Activated naive CD8-positive, alpha-beta T cell treated with anti-CD3 and anti-CD28 coated beads for 36 hours (primary cell): ENCODE measurements around the gene MYF6. TPM values are rescaled to one million over a fixed set of nuclear protein-coding genes. Genes with fewer than 3 reads are reported as not detected.

Experiments used
- DNase-seq: peaks from one replicate; pipeline ENCODE4 v3.0.0; 2021
- H3K27ac Mint-ChIP-seq: one replicate; pipeline ENCODE4 v1.8.0; 2022; ENCODE audit warnings: mild to moderate bottlenecking, moderate library complexity, mixed read lengths
- H3K27me3 Mint-ChIP-seq: one replicate; pipeline ENCODE4 v1.8.0; 2022; ENCODE audit warnings: mild to moderate bottlenecking, mixed read lengths
- H3K36me3 Mint-ChIP-seq: one replicate; pipeline ENCODE4 v1.8.0; 2021; ENCODE audit warnings: mild to moderate bottlenecking, mixed read lengths
- H3K4me1 Mint-ChIP-seq: one replicate; pipeline ENCODE4 v1.8.0; 2021; ENCODE audit warnings: mixed read lengths
- H3K4me3 Mint-ChIP-seq: one replicate; pipeline ENCODE4 v1.8.0; 2022; ENCODE audit warnings: mild to moderate bottlenecking, moderate library complexity, mixed read lengths
- H3K9me3 Mint-ChIP-seq: one replicate; pipeline ENCODE4 v1.8.0; 2022; ENCODE audit warnings: mixed read lengths
- total RNA-seq, 2 experiments: library from RNA; stranded (reverse); gene quantifications; one replicate each; pipeline ENCODE4 v1.2.3, GENCODE V29; 2021

The MYF6 gene
- total RNA-seq, 2 experiments from 2014 or later, result not detected

DNA sequence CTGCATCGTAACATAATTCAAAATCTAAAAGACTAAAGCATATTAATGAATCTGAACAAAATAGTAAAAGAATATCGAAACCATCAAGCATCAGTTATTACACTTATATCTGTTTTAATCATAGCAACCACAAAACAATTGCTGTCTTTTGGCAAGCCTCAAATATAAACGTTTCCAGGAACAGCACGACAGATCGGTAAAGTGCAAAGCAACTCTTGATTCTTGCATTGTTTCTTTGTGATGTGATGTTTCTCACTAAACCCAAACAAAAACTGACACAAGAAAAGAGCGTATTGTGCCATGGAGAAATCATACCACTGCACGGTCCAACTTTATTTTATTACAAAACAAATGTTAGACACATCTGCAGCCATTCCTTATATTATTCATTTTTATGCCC is 9.2 kb upstream of the MYF6 start:
- Mint-ChIP-seq H3K4me3 (no peak overlapping the region), H3K36me3 (no peaks in the 10 kb centered on the region), H3K27me3 (no peaks in the 10 kb centered on the region), H3K4me1 (no peaks in the 10 kb centered on the region), H3K27ac (no peak overlapping the region), H3K9me3 (no peaks in the 10 kb centered on the region)
- DNase-seq, result no peak

DNA sequence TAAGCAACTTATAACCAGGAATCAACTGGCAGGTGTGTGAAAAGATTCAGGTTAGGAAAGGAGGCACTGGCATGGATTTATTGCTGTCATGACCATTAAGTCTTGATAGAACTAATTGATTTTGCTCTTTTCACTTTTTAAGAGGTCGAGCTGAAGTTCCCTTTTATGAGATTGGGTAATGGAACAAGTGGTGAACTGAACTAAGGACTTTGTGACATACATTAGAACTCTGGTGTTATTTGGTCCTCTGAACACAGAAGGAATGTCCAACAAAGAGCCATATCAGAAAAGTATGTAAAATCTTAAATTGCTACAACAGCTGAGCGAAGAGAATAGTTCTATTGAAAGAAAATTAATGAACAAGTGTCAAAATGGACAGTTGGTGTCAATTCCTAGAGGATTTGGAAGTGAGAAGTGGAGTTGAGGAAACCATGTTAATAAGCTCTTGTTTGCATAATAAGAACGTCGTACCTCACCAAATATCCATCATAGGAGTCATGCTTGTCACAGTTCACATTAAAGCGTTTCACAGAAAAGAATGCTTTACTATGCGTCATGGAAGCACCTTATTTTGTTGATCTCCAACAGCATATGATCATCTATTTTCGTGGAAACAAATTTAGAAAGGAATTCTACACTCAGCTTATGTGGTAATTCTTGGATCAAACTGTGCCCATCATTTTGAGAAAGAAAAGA is 8.4 kb upstream of the MYF6 start:
- H3K27ac Mint-ChIP-seq, result no peak overlapping the region
- DNase-seq, result no peak
- H3K27me3 Mint-ChIP-seq, result no peaks in the 10 kb centered on the region
- no peaks in the 10 kb centered on the region for H3K4me1 Mint-ChIP-seq
- no peak overlapping the region for H3K4me3 Mint-ChIP-seq
- no peaks in the 10 kb centered on the region for H3K9me3 Mint-ChIP-seq
- no peaks in the 10 kb centered on the region for H3K36me3 Mint-ChIP-seq

- H3K9me3 Mint-ChIP-seq, result no peaks in the 10 kb centered on the region
- no peak overlapping the region for H3K27ac Mint-ChIP-seq
- no peaks in the 10 kb centered on the region for H3K36me3 Mint-ChIP-seq
- H3K4me3 Mint-ChIP-seq, result no peak overlapping the region
- H3K4me1 Mint-ChIP-seq, result no peaks in the 10 kb centered on the region
- no peaks in the 10 kb centered on the region for H3K27me3 Mint-ChIP-seq
- no peak for DNase-seq
Observed at GRCh38 chr12:80700327-80700726, 7.1 kb upstream of the MYF6 start.

DNA sequence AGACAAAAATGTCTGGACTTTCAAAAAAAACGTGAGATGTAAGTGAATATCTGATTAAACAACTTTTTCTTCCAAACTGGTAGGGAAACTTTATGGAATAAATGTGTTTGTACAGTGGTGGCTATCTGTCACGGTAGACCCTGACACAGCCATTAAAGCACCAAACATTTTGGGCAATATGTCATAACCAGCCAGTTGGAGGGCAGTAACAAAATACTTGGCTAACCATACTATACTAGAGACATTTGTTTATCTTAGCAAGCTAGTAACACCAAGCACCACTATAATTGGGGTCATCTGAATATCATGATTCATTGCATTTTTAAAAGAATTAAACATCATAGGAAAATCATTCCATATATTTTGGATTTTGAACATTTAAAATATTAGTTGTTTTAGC is 6.0 kb upstream of the MYF6 start:
- Mint-ChIP-seq H3K4me1 (no peaks in the 10 kb centered on the region), H3K36me3 (no peaks in the 10 kb centered on the region), H3K27me3 (peaks cover 5% of the 10 kb centered on the region), H3K9me3 (peaks cover 1% of the 10 kb centered on the region), H3K27ac (no peak overlapping the region), H3K4me3 (no peak overlapping the region)
- no peak for DNase-seq

DNA sequence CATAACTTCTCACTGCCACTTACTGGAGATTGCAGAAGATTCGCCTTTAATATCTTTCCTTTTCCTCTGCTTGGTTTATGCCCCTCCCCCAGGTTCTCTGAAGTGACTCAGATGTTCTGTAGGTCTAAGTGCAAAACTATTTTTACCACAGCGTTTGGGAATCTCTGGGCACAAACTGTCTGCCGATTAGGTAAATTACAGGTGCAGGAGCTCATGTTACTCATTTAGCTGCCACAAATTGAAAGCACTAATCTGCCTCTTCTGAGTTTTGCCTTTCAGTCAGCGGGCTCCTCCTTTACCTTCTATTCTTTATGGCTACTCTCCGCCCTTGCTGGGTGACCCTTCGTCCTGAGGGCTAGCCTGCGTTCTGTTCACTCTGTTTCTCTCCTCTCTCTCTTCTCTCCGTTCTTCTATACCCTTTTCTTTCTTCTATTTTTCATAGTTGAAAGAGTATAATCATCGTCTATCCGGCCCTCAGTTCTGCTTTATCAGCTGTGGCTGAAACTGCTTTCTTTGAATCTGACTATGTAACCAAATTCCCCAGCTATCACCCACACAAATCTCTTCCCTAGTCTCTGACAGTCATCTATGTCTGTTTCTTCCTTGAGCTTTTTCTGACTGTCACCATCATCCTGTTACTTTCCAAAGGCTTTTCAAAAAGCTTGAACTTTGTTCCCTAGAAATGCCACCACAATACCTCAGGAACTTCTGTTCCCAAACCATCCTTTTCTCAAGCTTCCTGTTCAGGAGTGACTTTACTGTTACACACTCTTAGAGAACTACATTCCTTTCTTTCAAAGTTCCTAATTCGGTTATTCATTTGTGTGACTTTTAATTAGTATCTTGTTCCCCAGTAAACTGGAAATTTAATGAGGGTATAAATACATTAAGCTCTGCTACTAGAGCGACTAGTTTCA is 4.3 kb upstream of the MYF6 start:
- DNase-seq, result no peak
- no peak overlapping the region for H3K27ac Mint-ChIP-seq
- H3K9me3 Mint-ChIP-seq, result peaks cover 1% of the 10 kb centered on the region
- H3K4me3 Mint-ChIP-seq, result no peak overlapping the region
- H3K27me3 Mint-ChIP-seq, result peaks cover 21% of the 10 kb centered on the region
- H3K36me3 Mint-ChIP-seq, result no peaks in the 10 kb centered on the region
- no peaks in the 10 kb centered on the region for H3K4me1 Mint-ChIP-seq

DNA sequence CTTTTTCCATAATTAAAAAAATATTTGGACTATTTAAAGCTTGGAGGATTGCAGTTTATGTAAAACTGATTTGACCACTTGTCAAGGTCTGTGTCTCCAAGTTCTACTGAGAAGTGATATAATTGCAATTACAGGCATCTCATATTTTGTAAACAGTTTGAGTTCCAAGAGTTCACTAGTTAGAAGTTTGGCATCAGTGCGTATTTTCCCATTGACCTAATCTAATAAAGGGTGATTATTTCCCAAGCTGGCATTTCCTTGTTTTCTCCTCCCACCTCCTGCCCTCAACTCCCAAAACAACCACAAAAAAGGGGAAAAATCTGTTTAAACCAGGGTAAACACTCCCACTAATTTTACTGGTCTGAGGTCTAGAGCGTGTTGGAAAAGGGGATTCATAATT is 3.0 kb upstream of the MYF6 start:
- Mint-ChIP-seq H3K4me3 (no peak overlapping the region), H3K9me3 (peaks cover 1% of the 10 kb centered on the region), H3K4me1 (no peaks in the 10 kb centered on the region), H3K27ac (no peak overlapping the region), H3K36me3 (no peaks in the 10 kb centered on the region), H3K27me3 (peaks cover 33% of the 10 kb centered on the region)
- DNase-seq, result no peak

GRCh38 chr12:80707830-80708258 is 410 bp downstream of the MYF6 start:
- DNase-seq, result no peak
- H3K36me3 Mint-ChIP-seq, result no peaks in the 10 kb centered on the region
- H3K27ac Mint-ChIP-seq, result no peak overlapping the region
- H3K27me3 Mint-ChIP-seq, result peaks cover 57% of the 10 kb centered on the region
- no peak overlapping the region for H3K4me3 Mint-ChIP-seq
- H3K9me3 Mint-ChIP-seq, result peaks cover 1% of the 10 kb centered on the region
- H3K4me1 Mint-ChIP-seq, result no peaks in the 10 kb centered on the region

- Mint-ChIP-seq H3K27me3 (peaks cover 60% of the 10 kb centered on the region), H3K4me1 (no peaks in the 10 kb centered on the region), H3K36me3 (no peaks in the 10 kb centered on the region), H3K27ac (no peak overlapping the region), H3K4me3 (no peak overlapping the region), H3K9me3 (peaks cover 1% of the 10 kb centered on the region)
- no peak for DNase-seq
Observed at GRCh38 chr12:80708259-80708974, 983 bp downstream of the MYF6 start.

GRCh38 chr12:80708975-80709328 is 1.5 kb downstream of the MYF6 start:
- no peak overlapping the region for H3K27ac Mint-ChIP-seq
- no peak overlapping the region for H3K4me3 Mint-ChIP-seq
- H3K9me3 Mint-ChIP-seq, result peaks cover 1% of the 10 kb centered on the region
- no peaks in the 10 kb centered on the region for H3K4me1 Mint-ChIP-seq
- H3K36me3 Mint-ChIP-seq, result no peaks in the 10 kb centered on the region
- no peak for DNase-seq
- H3K27me3 Mint-ChIP-seq, result peaks cover 65% of the 10 kb centered on the region

DNA sequence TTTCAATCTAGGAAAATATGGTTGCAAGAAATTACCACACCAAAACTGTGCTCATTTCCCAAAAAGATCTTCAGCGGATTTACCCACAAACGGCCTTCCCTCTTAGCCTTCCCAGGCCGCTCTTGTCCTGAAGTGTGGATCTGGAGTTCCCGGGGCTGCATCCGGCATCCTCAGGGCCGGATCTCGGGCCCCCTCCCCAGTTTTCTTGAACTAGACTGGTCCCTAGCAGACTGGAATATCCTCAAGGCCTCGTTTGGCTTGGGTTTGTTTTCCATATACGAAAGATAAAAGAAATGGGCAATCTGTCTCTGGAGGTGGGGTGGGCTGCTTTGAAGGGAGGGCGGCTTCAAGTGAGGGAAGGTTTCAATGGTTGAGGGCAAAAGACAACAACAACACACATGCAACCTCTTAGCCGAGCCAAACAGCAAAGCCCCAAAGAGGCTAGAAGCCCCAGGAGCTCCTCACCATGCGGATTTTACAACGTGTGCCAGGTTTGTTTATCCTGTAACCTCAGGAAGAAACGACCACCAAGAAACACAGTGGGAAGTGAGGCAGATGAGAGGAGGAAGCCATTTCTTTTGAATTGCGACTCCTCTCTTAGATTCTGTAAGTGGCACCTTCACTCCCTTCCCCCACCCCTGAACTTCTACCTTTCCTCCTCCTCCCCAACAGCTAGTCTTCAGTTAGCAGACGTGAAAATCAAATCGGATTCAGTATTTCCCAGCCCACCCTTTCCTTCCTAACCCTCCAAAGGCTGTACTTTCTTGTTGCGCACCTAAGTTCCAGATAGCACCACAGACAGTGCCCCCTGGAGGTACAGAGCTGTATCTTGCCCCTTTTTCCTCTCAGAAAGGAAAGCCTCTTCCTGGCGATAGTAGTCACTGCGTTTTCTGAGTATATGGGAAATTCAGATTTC is 2.6 kb downstream of the MYF6 start:
- H3K9me3 Mint-ChIP-seq, result peaks cover 1% of the 10 kb centered on the region
- no peak overlapping the region for H3K4me3 Mint-ChIP-seq
- no peaks in the 10 kb centered on the region for H3K4me1 Mint-ChIP-seq
- peaks cover 76% of the 10 kb centered on the region for H3K27me3 Mint-ChIP-seq
- no peaks in the 10 kb centered on the region for H3K36me3 Mint-ChIP-seq
- no peak overlapping the region for H3K27ac Mint-ChIP-seq
- DNase-seq, result no peak

DNA sequence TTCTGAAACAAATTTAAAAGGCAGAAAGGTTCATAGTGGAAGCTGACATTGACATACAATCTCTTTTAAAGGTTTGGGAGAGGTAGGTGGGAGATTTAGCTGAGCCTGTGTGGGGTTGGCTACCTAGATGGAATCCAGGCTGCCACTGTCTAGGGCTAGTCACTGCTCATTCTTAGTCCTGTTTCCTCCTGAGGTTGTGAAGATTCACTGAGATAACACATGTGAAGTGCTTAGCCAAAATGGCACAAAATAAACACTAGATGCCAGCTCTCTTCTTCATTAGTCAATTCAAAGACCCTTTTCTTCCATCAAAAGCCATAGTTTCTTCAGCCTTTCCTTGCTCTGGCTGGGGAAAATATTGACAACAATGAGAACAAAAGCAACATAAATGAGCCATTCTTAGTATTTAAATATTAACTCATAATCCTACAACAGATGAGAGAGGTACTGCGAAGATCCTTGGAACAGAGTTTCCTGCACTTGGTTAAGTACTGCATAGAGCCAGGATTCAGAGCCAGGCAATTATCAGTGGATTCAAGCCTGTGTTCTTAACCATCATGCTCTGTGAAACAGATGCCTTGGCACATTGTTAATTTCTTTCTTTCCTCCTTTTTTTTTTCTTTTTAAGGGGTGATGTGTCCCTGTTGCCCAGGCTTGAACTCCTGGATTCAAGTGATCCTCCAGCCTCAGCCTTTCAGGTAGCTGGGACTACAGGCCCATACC is 3.5 kb downstream of the MYF6 start:
- Mint-ChIP-seq H3K36me3 (no peaks in the 10 kb centered on the region), H3K9me3 (no peaks in the 10 kb centered on the region)

GRCh38 chr12:80711866-80712265 is 4.4 kb downstream of the MYF6 start:
- Mint-ChIP-seq H3K9me3 (no peaks in the 10 kb centered on the region), H3K27me3 (peaks cover 81% of the 10 kb centered on the region), H3K36me3 (no peaks in the 10 kb centered on the region), H3K4me3 (no peak overlapping the region), H3K4me1 (no peaks in the 10 kb centered on the region), H3K27ac (no peak overlapping the region)
- no peak for DNase-seq

More for the DNA sequence above, 3.5 kb downstream of the MYF6 start:
- Mint-ChIP-seq H3K4me1 (no peaks in the 10 kb centered on the region), H3K4me3 (no peak overlapping the region), H3K27me3 (peaks cover 78% of the 10 kb centered on the region), H3K27ac (no peak overlapping the region)
- DNase-seq, result no peak

- no peak overlapping the region for H3K27ac Mint-ChIP-seq
- H3K9me3 Mint-ChIP-seq, result no peaks in the 10 kb centered on the region
- H3K4me1 Mint-ChIP-seq, result no peaks in the 10 kb centered on the region
- DNase-seq, result no peak
- no peak overlapping the region for H3K4me3 Mint-ChIP-seq
- H3K27me3 Mint-ChIP-seq, result peaks cover 78% of the 10 kb centered on the region
- no peaks in the 10 kb centered on the region for H3K36me3 Mint-ChIP-seq
Observed at GRCh38 chr12:80712866-80713265, 5.4 kb downstream of the MYF6 start.

- H3K4me1 Mint-ChIP-seq, result no peaks in the 10 kb centered on the region
- no peaks in the 10 kb centered on the region for H3K36me3 Mint-ChIP-seq
Observed at GRCh38 chr12:80713419-80713818, 6.0 kb downstream of the MYF6 start.

More at GRCh38 chr12:80713419-80713818, 6.0 kb downstream of the MYF6 start:
- no peak overlapping the region for H3K4me3 Mint-ChIP-seq
- no peak for DNase-seq
- no peak overlapping the region for H3K27ac Mint-ChIP-seq
- H3K27me3 Mint-ChIP-seq, result peaks cover 77% of the 10 kb centered on the region
- no peaks in the 10 kb centered on the region for H3K9me3 Mint-ChIP-seq
